GM23338 (cell line): ENCODE data around the gene HRAS. TPM values are rescaled to one million over a fixed set of nuclear protein-coding genes. Genes with fewer than 3 reads are reported as not detected.

Experiments used
- ATAC-seq: fragments of 200-7000 bp; cut with Tn5 transposase; 3 replicates; pipeline ENCODE4 v1.9.1; 2020
- DNase-seq: peaks from one replicate; pipeline ENCODE4 v3.0.0-alpha.2; 2015; ENCODE audit warnings: low spot score
- H2AFZ ChIP-seq: fragments of 200-600 bp; sonication (generic); 2 replicates; pipeline ENCODE4 v1.8.0; 2016; ENCODE audit warnings: antibody characterized with exemption, mild to moderate bottlenecking, moderate library complexity
- H3F3A ChIP-seq: fragments of 200-600 bp; sonication (generic); replicated peaks from 2 replicates; pipeline ENCODE4 v1.8.0; 2017; ENCODE audit warnings: antibody characterized with exemption, mixed run types, low read depth
- H3K27ac ChIP-seq: fragments of 200-600 bp; sonication (generic); 2 replicates; pipeline ENCODE4 v1.6.1; 2016; ENCODE audit warnings: low read depth
- H3K27me3 ChIP-seq: fragments of 200-600 bp; sonication (generic); 2 replicates; pipeline ENCODE4 v1.8.0; 2016; ENCODE audit warnings: mild to moderate bottlenecking, mixed run types, moderate library complexity; ENCODE audit not compliant: insufficient read depth
- H3K36me3 ChIP-seq: fragments of 200-600 bp; sonication (generic); 2 replicates; pipeline ENCODE4 v1.8.0; 2016; ENCODE audit warnings: mild to moderate bottlenecking; ENCODE audit not compliant: insufficient read depth
- H3K4me1 ChIP-seq: fragments of 200-600 bp; sonication (generic); 2 replicates; pipeline ENCODE4 v1.8.0; 2016; ENCODE audit warnings: mild to moderate bottlenecking, moderate library complexity; ENCODE audit not compliant: insufficient read depth
- H3K4me2 ChIP-seq: fragments of 200-600 bp; sonication (generic); 2 replicates; pipeline ENCODE4 v1.7.1; 2017; ENCODE audit warnings: mixed run types
- H3K4me3 ChIP-seq: fragments of 200-600 bp; sonication (generic); 2 replicates; pipeline ENCODE4 v1.6.1; 2016; ENCODE audit warnings: mixed run types
- H3K79me2 ChIP-seq: fragments of 200-600 bp; sonication (generic); replicated peaks from 2 replicates; pipeline ENCODE4 v1.8.0; 2017; ENCODE audit warnings: mild to moderate bottlenecking; ENCODE audit not compliant: insufficient read depth
- H3K9me2 ChIP-seq: fragments of 200-600 bp; sonication (generic); 2 replicates; pipeline ENCODE4 v1.8.0; 2017; ENCODE audit not compliant: insufficient read depth
- H4K20me1 ChIP-seq: fragments of 200-600 bp; sonication (generic); replicated peaks from 2 replicates; pipeline ENCODE4 v1.8.0; 2017; ENCODE audit warnings: mild to moderate bottlenecking; ENCODE audit not compliant: insufficient read depth
- H3K27ac Mint-ChIP-seq: 2 replicates; pipeline ENCODE4 v1.8.0; 2020; ENCODE audit warnings: inconsistent platforms, mild to moderate bottlenecking, moderate library complexity, mixed read lengths
- H3K27me3 Mint-ChIP-seq: 3 replicates; pipeline ENCODE4 v1.8.0; 2022; ENCODE audit warnings: low read depth, mild to moderate bottlenecking, moderate library complexity, mixed read lengths, inconsistent platforms; ENCODE audit not compliant: insufficient read depth, poor library complexity
- H3K36me3 Mint-ChIP-seq: 3 replicates; pipeline ENCODE4 v1.8.0; 2021; ENCODE audit warnings: low read depth, mild to moderate bottlenecking, inconsistent platforms, moderate library complexity, mixed read lengths
- H3K4me1 Mint-ChIP-seq: 3 replicates; pipeline ENCODE4 v1.8.0; 2020; ENCODE audit warnings: mild to moderate bottlenecking, inconsistent platforms, mixed read lengths
- H3K4me3 Mint-ChIP-seq: 3 replicates; pipeline ENCODE4 v1.8.0; 2021; ENCODE audit warnings: moderate library complexity, mild to moderate bottlenecking, inconsistent platforms, mixed read lengths
- H3K9me3 Mint-ChIP-seq: 3 replicates; pipeline ENCODE4 v1.8.0; 2020; ENCODE audit warnings: moderate library complexity, mild to moderate bottlenecking, inconsistent platforms, mixed read lengths
- CREB1 ChIP-seq: fragments of 250-450 bp; sonication (Bioruptor Pico); IDR thresholded peaks from 2 replicates; pipeline ENCODE4 v1.5.0; 2020; ENCODE audit warnings: low read depth, mild to moderate bottlenecking, moderate library complexity
- ETS1 ChIP-seq: IDR thresholded peaks from 2 replicates; pipeline ENCODE4 v1.6.1; 2016; ENCODE audit warnings: antibody characterized with exemption
- EZH2 ChIP-seq: fragments of 200-600 bp; sonication (generic); IDR thresholded peaks from one replicate; pipeline ENCODE4 v1.8.0; 2017; ENCODE audit warnings: antibody characterized with exemption, mild to moderate bottlenecking, low read depth; ENCODE audit not compliant: unreplicated experiment
- JUNB ChIP-seq: IDR thresholded peaks from one replicate; pipeline ENCODE4 v1.6.1; 2016; ENCODE audit warnings: antibody characterized with exemption; ENCODE audit not compliant: unreplicated experiment
- NANOG ChIP-seq: IDR thresholded peaks from 2 replicates; pipeline ENCODE4 v1.6.1; 2016; ENCODE audit warnings: antibody characterized with exemption, borderline replicate concordance
- REST ChIP-seq: IDR thresholded peaks from one replicate; pipeline ENCODE4 v1.6.1; 2018; ENCODE audit warnings: antibody characterized with exemption; ENCODE audit not compliant: unreplicated experiment
- STAT1 ChIP-seq: IDR thresholded peaks from one replicate; pipeline ENCODE4 v1.6.1; 2016; ENCODE audit warnings: antibody characterized with exemption; ENCODE audit not compliant: unreplicated experiment
- ZNF114 ChIP-seq: fragments of 250-450 bp; sonication (Bioruptor Pico); IDR thresholded peaks from 2 replicates; pipeline ENCODE4 v1.5.0; 2020; ENCODE audit warnings: mild to moderate bottlenecking, moderate library complexity
- ZNF331 ChIP-seq: fragments of 250-450 bp; sonication (Bioruptor Pico); IDR thresholded peaks from 2 replicates; pipeline ENCODE4 v1.5.0; 2020; ENCODE audit warnings: low read depth, mild to moderate bottlenecking, moderate library complexity
- polyA plus RNA-seq: library from polyadenylated mRNA; unstranded; fragments of >200 nt; fragmentation: Nextera tagmentation; extraction: Ambion mirVana; gene quantifications from 2 replicates; pipeline ENCODE4 v1.2.1, GENCODE V29; 2016
- total RNA-seq: library from RNA; depleted of rRNA; stranded (reverse); fragments of >200 nt; shearing (Covaris generic); gene quantifications from 2 replicates; pipeline ENCODE4 v1.2.3, GENCODE V29; 2014

Gene HRAS
- total and polyA plus RNA-seq, 2 experiments from 2014 or later: 37.9 to 48.7 TPM

- no peak for TF ChIP-seq REST
- TF ChIP-seq EZH2: no peak
- no peak for TF ChIP-seq ETS1
Observed at GRCh38 chr11:516400-516799, 19.0 kb downstream of the HRAS start (continued).

GRCh38 chr11:515131-515530 lies 20.2 kb downstream of the HRAS start:
- H3K79me2 ChIP-seq: no peaks in the 10 kb centered on the region
- TF ChIP-seq ZNF331: no peak
- TF ChIP-seq STAT1: no peak
- TF ChIP-seq JUNB: no peak
- ATAC-seq: no peak

GRCh38 chr11:514606-515005 lies 20.8 kb downstream of the HRAS start:
- H3K4me1 ChIP-seq: no peaks in the 10 kb centered on the region
- DNase-seq (no peak), ATAC-seq (no peak)
- H3K4me1 Mint-ChIP-seq: no peaks in the 10 kb centered on the region
- H2AFZ ChIP-seq: no peak overlapping the region
- no peaks in the 10 kb centered on the region for H3K9me2 ChIP-seq
- H3K27me3 ChIP-seq: no peaks in the 10 kb centered on the region
- H3K36me3 Mint-ChIP-seq: peaks cover 48% of the 10 kb centered on the region
- peaks cover 29% of the 10 kb centered on the region for H3K9me3 Mint-ChIP-seq
- no peak overlapping the region for H3K4me2 ChIP-seq
- H3K27ac ChIP-seq: no peak overlapping the region
- no peak overlapping the region for H3K27ac Mint-ChIP-seq
- no peak overlapping the region for H3K4me3 Mint-ChIP-seq
- H3K27me3 Mint-ChIP-seq: peaks cover 10% of the 10 kb centered on the region
- no peak overlapping the region for H3K4me3 ChIP-seq
- H3F3A ChIP-seq: peaks cover 8% of the 10 kb centered on the region; the same call in 1 of the 2 replicates
- H3K36me3 ChIP-seq: no peaks in the 10 kb centered on the region
- H4K20me1 ChIP-seq: no peaks in the 10 kb centered on the region
- H3K79me2 ChIP-seq: no peaks in the 10 kb centered on the region
- TF ChIP-seq CREB1 (CRISPR knock-in tag) (no peak), REST (no peak), ETS1 (no peak), EZH2 (no peak), ZNF114 (CRISPR knock-in tag) (no peak), NANOG (no peak)

More at GRCh38 chr11:515131-515530, 20.2 kb downstream of the HRAS start:
- H3K9me2 ChIP-seq: no peaks in the 10 kb centered on the region
- no peaks in the 10 kb centered on the region for H3K4me1 ChIP-seq
- no peaks in the 10 kb centered on the region for H3K27me3 ChIP-seq
- H3K4me3 ChIP-seq: no peak overlapping the region
- no peak overlapping the region for H3K4me2 ChIP-seq
- no peak overlapping the region for H2AFZ ChIP-seq
- no peak overlapping the region for H3K27ac Mint-ChIP-seq
- H3K27me3 Mint-ChIP-seq: peaks cover 6% of the 10 kb centered on the region
- peaks cover 29% of the 10 kb centered on the region for H3K9me3 Mint-ChIP-seq
- H3F3A ChIP-seq: peaks cover 8% of the 10 kb centered on the region; the same call in 1 of the 2 replicates
- no peak for DNase-seq
- no peak overlapping the region for H3K4me3 Mint-ChIP-seq
- H4K20me1 ChIP-seq: no peaks in the 10 kb centered on the region
- H3K4me1 Mint-ChIP-seq: no peaks in the 10 kb centered on the region
- H3K27ac ChIP-seq: no peak overlapping the region
- H3K36me3 Mint-ChIP-seq: peaks cover 43% of the 10 kb centered on the region
- no peaks in the 10 kb centered on the region for H3K36me3 ChIP-seq
